Neural cell (in vitro differentiated cells): ENCODE measurements around the gene ADGB.

Experiments
- CTCF ChIP-seq: fragments of 450-650 bp; IDR thresholded peaks from 2 replicates; pipeline ENCODE4 v1.5.1; 2014; ENCODE audit warnings: antibody characterized with exemption, mild to moderate bottlenecking, moderate library complexity; ENCODE audit not compliant: poor library complexity, severe bottlenecking
- EZH2 ChIP-seq: fragments of 200-600, 300-800 bp; shearing (Covaris generic), sonication (generic); IDR thresholded peaks from 2 replicates; pipeline ENCODE4 v1.6.1; 2014; ENCODE audit warnings: antibody characterized with exemption, low read length, borderline replicate concordance, mild to moderate bottlenecking; ENCODE audit not compliant: insufficient read depth, poor library complexity, severe bottlenecking
- POLR2AphosphoS5 ChIP-seq: IDR thresholded peaks from 2 replicates; pipeline ENCODE4 v1.6.1; 2012
- REST ChIP-seq: IDR thresholded peaks from 2 replicates; pipeline ENCODE4 v1.6.1; 2012; ENCODE audit warnings: borderline replicate concordance
- SMC3 ChIP-seq: fragments of 450-650 bp; conservative IDR thresholded peaks from 2 replicates; pipeline ENCODE4 v1.6.1; 2014; ENCODE audit warnings: antibody characterized with exemption, mild to moderate bottlenecking, moderate library complexity; ENCODE audit not compliant: poor library complexity
- TAF1 ChIP-seq: IDR thresholded peaks from 2 replicates; pipeline ENCODE4 v1.6.1; 2012; ENCODE audit warnings: low read depth

- TF ChIP-seq CTCF (no peak), EZH2 (no peak), REST (no peak), POLR2AphosphoS5 (no peak), TAF1 (no peak), SMC3 (no peak)
Measured at GRCh38 chr6:146827216-146827928, 228.6 kb downstream of the ADGB start.
